Erythroblast (primary cell): Measurements from ENCODE around the gene PTGS1.

Experiments used
- GATA1 ChIP-seq: IDR thresholded peaks from 2 replicates; pipeline ENCODE4 v1.6.1; 2011; ENCODE audit warnings: low read depth, mild to moderate bottlenecking, control low read depth, low read length, moderate library complexity
- POLR2A ChIP-seq: IDR thresholded peaks from 2 replicates; pipeline ENCODE4 v1.6.1; 2011; ENCODE audit warnings: mild to moderate bottlenecking, low read length

DNA sequence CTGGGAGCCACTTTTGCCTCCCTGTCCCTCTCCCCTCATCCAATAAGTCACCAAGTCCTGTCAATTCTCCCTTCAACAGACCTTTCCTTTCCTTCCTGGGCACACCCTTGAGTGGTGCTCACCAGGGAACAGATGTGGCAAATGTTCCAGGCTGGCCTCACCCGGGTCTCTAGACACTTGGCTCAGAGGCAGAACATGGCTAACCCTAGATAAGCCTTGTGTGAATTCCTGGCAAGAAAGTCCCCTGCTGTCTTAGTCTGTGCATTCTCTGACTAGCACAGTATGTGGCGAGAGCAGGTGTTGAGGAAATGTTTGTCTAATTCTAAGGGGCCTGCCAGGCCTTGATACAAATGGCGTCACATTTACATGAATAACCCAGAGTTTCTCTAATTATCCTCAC, 41.2 kb upstream of the PTGS1 start:
- TF ChIP-seq POLR2A, result peak; percentile 38
- TF ChIP-seq GATA1, result no peak
